K562 (cell line): ENCODE results near the gene TSPAN12. TPM values are rescaled to one million over a fixed set of nuclear protein-coding genes. Genes with fewer than 3 reads are reported as not detected.

ENCODE experiments used
- ATAC-seq: fragments of 200-7000 bp; cut with Tn5 transposase; 3 replicates; pipeline ENCODE4 v1.9.1; 2020; ENCODE audit warnings: moderate library complexity
- BruUV-seq: library from RNA; stranded (reverse); fragments of 400-500 nt; replicated peaks from 2 replicates; lab custom pipeline; 2021; lab: Mats Ljungman, UMichigan
- CTCF ChIA-PET: fragments of 300-600 bp; formaldehyde crosslinking; extraction: SDS; loops from one replicate; lab custom pipeline; 2021; ENCODE audit warnings: low intra/inter-chr PET ratio; lab: Yijun Ruan, JAX
- POLR2A ChIA-PET: fragments of 300-600, 350-650 bp; sonication (Branson Sonifier 250); formaldehyde crosslinking; extraction: SDS; loops from one replicate; lab custom pipeline; 2021; ENCODE audit warnings: antibody characterized with exemption, inconsistent platforms; lab: Yijun Ruan, JAX
- DNase-seq, 4 experiments: peaks; one replicate each; pipeline versions ENCODE4 v3.0.0 to v3.0.0-alpha.2; 2011 to 2018; ENCODE audit warnings: low spot score in 3 of 4, mixed read lengths in 3 of 4; ENCODE audit errors: extremely low read depth in 1 of 4
- FAIRE-seq: peaks from 2 replicates; lab custom pipeline; 2011; peaks lifted over from hg19 to GRCh38; lab: Jason Lieb, UNC
- H2AFZ ChIP-seq: 2 replicates; pipeline ENCODE4 v1.6.0; 2011; ENCODE audit warnings: low read depth, low read length, control low read depth, inconsistent platforms
- H3K27ac ChIP-seq: fragments of 200-600 bp; 3 replicates; pipeline ENCODE4 v1.8.0; 2011; ENCODE audit warnings: low read depth, mild to moderate bottlenecking, control low read depth, inconsistent platforms, low read length, moderate library complexity, mixed read lengths; ENCODE audit errors: extremely low read depth
- H3K27me3 ChIP-seq, 2 experiments: fragments of 300-600 bp in 1 of 2; 2 replicates in 1 of 2; 3 replicates in 1 of 2; pipeline versions ENCODE4 v1.6.0 to v1.8.0; 2011; ENCODE audit warnings: inconsistent platforms in 2 of 2, low read length in 2 of 2, mild to moderate bottlenecking in 1 of 2, mixed read lengths in 1 of 2, moderate library complexity in 1 of 2; ENCODE audit not compliant: control insufficient read depth in 2 of 2, insufficient read depth in 2 of 2
- H3K36me3 ChIP-seq: fragments of 300-600 bp; 3 replicates; pipeline ENCODE4 v1.8.0; 2011; ENCODE audit warnings: mild to moderate bottlenecking, low read length, inconsistent platforms; ENCODE audit not compliant: control insufficient read depth, insufficient read depth
- H3K4me1 ChIP-seq, 2 experiments: fragments of 200-600 bp in 1 of 2; replicated peaks in 1 of 2; 2 replicates in 1 of 2; 3 replicates in 1 of 2; pipeline versions ENCODE4 v1.5.1 to v1.8.0; 2011; ENCODE audit warnings: inconsistent platforms in 2 of 2, low read length in 2 of 2, mild to moderate bottlenecking in 1 of 2, mixed read lengths in 1 of 2, moderate library complexity in 1 of 2; ENCODE audit not compliant: control insufficient read depth in 2 of 2, insufficient read depth in 2 of 2
- H3K4me2 ChIP-seq: 2 replicates; pipeline ENCODE4 v1.6.1; 2011; ENCODE audit warnings: low read length, control low read depth, inconsistent platforms, mixed read lengths; ENCODE audit not compliant: insufficient read depth
- H3K4me3 ChIP-seq: fragments of 200-600 bp; sonication (generic), shearing (Covaris generic); 2 replicates; pipeline ENCODE4 v1.5.1; 2016; ENCODE audit warnings: control low read depth, inconsistent platforms
- H3K79me2 ChIP-seq: fragments of 200-600 bp; 3 replicates; pipeline ENCODE4 v1.8.0; 2011; ENCODE audit warnings: low read length, inconsistent platforms; ENCODE audit not compliant: control insufficient read depth, insufficient read depth
- H3K9ac ChIP-seq, 2 experiments: 2 replicates each; pipeline versions ENCODE4 v1.6.0 to v1.6.1; 2011; ENCODE audit warnings: low read depth in 2 of 2, low read length in 2 of 2, control low read depth in 1 of 2, inconsistent platforms in 1 of 2, mild to moderate bottlenecking in 1 of 2, mixed read lengths in 1 of 2; ENCODE audit not compliant: insufficient read depth in 1 of 2
- H3K9me1 ChIP-seq: one replicate; pipeline ENCODE4 v1.6.0; 2011; ENCODE audit warnings: inconsistent platforms, mild to moderate bottlenecking, low read length, moderate library complexity; ENCODE audit not compliant: control insufficient read depth, insufficient read depth
- H3K9me3 ChIP-seq: replicated peaks from 2 replicates; pipeline ENCODE4 v1.5.1; 2011; ENCODE audit warnings: low read depth, low read length, inconsistent platforms; ENCODE audit not compliant: control insufficient read depth, insufficient read depth
- H4K20me1 ChIP-seq: replicated peaks from 2 replicates; pipeline ENCODE4 v1.6.1; 2011; ENCODE audit warnings: low read length, inconsistent platforms, mixed read lengths; ENCODE audit not compliant: control insufficient read depth, insufficient read depth
- ADNP ChIP-seq: fragments of 200-800 bp; sonication (Bioruptor generic); IDR thresholded peaks from 2 replicates; pipeline ENCODE4 v1.6.1; 2016; ENCODE audit warnings: missing genetic modification characterization, missing compliant biosample characterization
- ASH1L ChIP-seq: fragments of 450-650 bp; IDR thresholded peaks from 2 replicates; pipeline ENCODE4 v1.6.1; 2018; ENCODE audit warnings: borderline replicate concordance, mild to moderate bottlenecking, low read depth; ENCODE audit not compliant: partially characterized antibody
- CREB5 ChIP-seq: fragments of 250-450 bp; sonication (Bioruptor Pico); IDR thresholded peaks from 2 replicates; pipeline ENCODE4 v1.5.0; 2020; ENCODE audit warnings: mild to moderate bottlenecking
- MCM3 ChIP-seq: fragments of 450-650 bp; IDR thresholded peaks from 2 replicates; pipeline ENCODE4 v1.6.1; 2016
- NBN ChIP-seq: fragments of 450-650 bp; IDR thresholded peaks from 2 replicates; pipeline ENCODE4 v1.6.1; 2016; ENCODE audit warnings: low read depth, mild to moderate bottlenecking
- NR2C1 ChIP-seq, 2 experiments: fragments of 450-650 bp; IDR thresholded peaks; 2 replicates each; pipeline ENCODE4 v1.6.1; 2017; ENCODE audit warnings: mild to moderate bottlenecking in 2 of 2, antibody characterized with exemption in 1 of 2, inconsistent platforms in 1 of 2, missing compliant biosample characterization in 1 of 2, missing genetic modification characterization in 1 of 2
- PPARD ChIP-seq: fragments of 250-450 bp; sonication (Bioruptor Pico); IDR thresholded peaks from 2 replicates; pipeline ENCODE4 v1.8.0; 2022; ENCODE audit warnings: inconsistent platforms, mild to moderate bottlenecking, moderate library complexity
- ZNF134 ChIP-seq: fragments of 250-450 bp; sonication (Bioruptor Pico); conservative IDR thresholded peaks from 2 replicates; pipeline ENCODE4 v1.4.0; 2020
- ZNF347 ChIP-seq: fragments of 450-650 bp; formaldehyde crosslinking; IDR thresholded peaks from 2 replicates; pipeline ENCODE4 v1.4.0; 2020; ENCODE audit warnings: low read depth, mild to moderate bottlenecking, moderate library complexity
- WGBS: fragments of 100-300 bp; shearing (Covaris generic); methylation state at CpG from one replicate; pipeline ENCODE4 v1.1.6; 2016; ENCODE audit warnings: low coverage, mixed read lengths; ENCODE audit not compliant: insufficient coverage; ENCODE audit errors: missing lambda C conversion rate; 5-methylcytosine and 5-hydroxymethylcytosine counted together
- in situ Hi-C: fragments of 300-500 bp; cut with MboI; formaldehyde crosslinking; loops from 4 replicates; pipeline ENCODE4 v1.15.0; 2018; ENCODE audit warnings: inconsistent platforms, mixed read lengths
- intact Hi-C: fragments of 100-400 bp; cut with micrococcal nuclease; formaldehyde crosslinking; loops from 2 replicates; pipeline ENCODE4 v1.14.2; 2022
- polyA plus RNA-seq, 8 experiments: library from polyadenylated mRNA; depleted of rRNA in 4 of 8; stranded (reverse) in 5 of 8; unstranded in 3 of 8; fragments of >200 nt; fragmentation: Nextera tagmentation in 2 of 8; fragmentation: Illumina TruSeq in 1 of 8; extraction: Ambion mirVana in 2 of 8; extraction: Trizol in 1 of 8; gene quantifications; 2 replicates each; pipeline versions ENCODE4 v1.2.1 to v1.2.3, GENCODE V29; 2011 to 2014; ENCODE audit warnings: inconsistent platforms in 1 of 8, missing spikeins in 1 of 8
- total RNA-seq, 7 experiments: library from RNA; depleted of rRNA in 6 of 7; stranded (reverse); fragments of >200 nt in 6 of 7; fragmentation: Illumina TruSeq in 2 of 7; extraction: Trizol in 2 of 7; gene quantifications; 2 replicates each; pipeline versions ENCODE4 v1.2.1 to v1.2.3, GENCODE V29; 2011 to 2021; ENCODE audit warnings: low replicate concordance in 1 of 7

TSPAN12 gene
- total and polyA plus RNA-seq, 9 of the 15 experiments (the other 6 are each of a cell fraction or from before 2014, with no cell fraction given): 0.13 to 1.7 (median 0.35) TPM; not detected in 1

- Histone ChIP-seq H3K9ac (no peak overlapping the region), H3K4me1 (no peaks in the 10 kb centered on the region), H3K9me3 (no peaks in the 10 kb centered on the region), H3K79me2 (no peaks in the 10 kb centered on the region), H3K36me3 (no peaks in the 10 kb centered on the region), H3K27ac (no peak overlapping the region), H3K27me3 (peaks cover 4% of the 10 kb centered on the region in 2 experiments; a peak in 2 of 5 replicates), H3K9me1 (no peaks in the 10 kb centered on the region), H4K20me1 (no peaks in the 10 kb centered on the region), H2AFZ (no peak overlapping the region), H3K4me2 (no peak overlapping the region), H3K4me3 (no peak overlapping the region)
- TF ChIP-seq PPARD (CRISPR knock-in tag) (no peak), MCM3 (no peak), ZNF134 (CRISPR knock-in tag) (no peak), ADNP (tag) (no peak), NBN (no peak), ZNF347 (CRISPR knock-in tag) (no peak), NR2C1 (IDR thresholded peaks at IDR 0.05) (no peak), NR2C1 (tag; IDR thresholded peaks at IDR 0.05) (no peak), ASH1L (no peak), CREB5 (CRISPR knock-in tag) (no peak)
- CTCF ChIA-PET: no interaction called here
- BruUV-seq: no TSS peak
- WGBS: 1% methylated on average over 2 of the region's 2 CpGs
- in situ Hi-C loops: no loop called here
- DNase-seq: no peak
- intact Hi-C loops: no loop called here
- POLR2A ChIA-PET: no interaction called here
- ATAC-seq: no peak
- no peak for FAIRE-seq
Measured at GRCh38 chr7:120829487-120829886, 28.5 kb downstream of the TSPAN12 start.
